Measurements from ENCODE around the gene CPVL.

Gene CPVL

DNA sequence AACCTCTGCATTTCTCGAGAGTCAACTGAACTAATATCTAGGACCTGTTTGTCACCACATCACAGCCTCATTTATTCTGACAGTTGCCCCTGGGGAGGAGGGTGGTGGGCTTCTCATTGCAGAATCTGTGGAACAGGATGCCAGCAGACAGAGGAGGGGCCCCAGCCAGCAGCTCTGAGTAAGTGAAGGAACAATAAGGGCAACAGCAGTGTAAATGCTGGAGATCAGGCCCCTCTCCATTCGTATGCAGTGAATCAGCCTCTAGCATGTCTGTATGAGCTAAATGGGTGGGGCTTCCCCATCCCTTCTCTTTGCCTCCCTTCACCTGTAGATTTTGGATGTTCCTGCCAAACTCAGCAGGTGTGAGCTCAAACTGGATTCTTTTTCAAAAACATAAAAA lies 7.7 kb upstream of the CPVL start:
- no peak for DNase-seq (ENCODE audit: low read depth)

DNA sequence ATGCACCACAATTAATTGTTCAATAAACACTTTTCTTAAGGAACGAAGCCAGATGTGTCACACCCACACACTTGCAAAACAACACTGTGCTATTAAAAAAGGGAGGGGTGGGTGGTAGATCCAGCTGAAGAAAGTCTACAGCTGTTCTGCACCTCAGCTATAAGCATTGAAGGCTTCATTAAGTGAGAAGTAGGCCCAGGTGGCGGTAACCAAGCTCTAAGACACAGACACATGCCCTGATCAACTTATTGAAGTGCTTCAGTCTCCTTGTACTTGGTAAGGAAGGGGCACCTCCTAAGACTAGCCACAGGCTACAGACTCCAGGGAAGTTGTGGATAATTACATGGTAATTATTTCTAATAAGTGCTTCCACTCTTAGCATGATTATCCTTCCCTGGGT lies 4.5 kb upstream of the CPVL start:
- DNase-seq (ENCODE audit: low read depth), result no peak

DNA sequence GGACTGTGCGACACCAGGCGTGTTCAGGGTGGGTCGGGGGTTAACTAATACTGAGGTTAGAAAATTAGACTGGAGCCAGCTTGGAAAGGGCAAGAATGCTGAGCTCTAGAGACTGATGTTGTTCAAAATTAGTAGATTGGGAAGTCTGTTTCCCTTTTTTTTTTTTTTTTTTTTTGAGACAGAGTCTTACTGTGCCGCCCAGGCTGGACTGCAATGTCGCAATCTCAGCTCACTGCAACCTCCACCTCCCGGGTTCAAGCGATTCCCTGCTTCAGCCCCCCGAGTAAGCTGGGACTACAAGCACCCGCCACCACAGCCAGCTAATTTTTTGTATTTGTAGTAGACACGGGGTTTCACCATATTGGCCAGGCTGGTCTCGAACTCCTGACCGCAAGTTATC lies 2.7 kb upstream of the CPVL start:
- DNase-seq (ENCODE audit: low read depth), result no peak

DNA sequence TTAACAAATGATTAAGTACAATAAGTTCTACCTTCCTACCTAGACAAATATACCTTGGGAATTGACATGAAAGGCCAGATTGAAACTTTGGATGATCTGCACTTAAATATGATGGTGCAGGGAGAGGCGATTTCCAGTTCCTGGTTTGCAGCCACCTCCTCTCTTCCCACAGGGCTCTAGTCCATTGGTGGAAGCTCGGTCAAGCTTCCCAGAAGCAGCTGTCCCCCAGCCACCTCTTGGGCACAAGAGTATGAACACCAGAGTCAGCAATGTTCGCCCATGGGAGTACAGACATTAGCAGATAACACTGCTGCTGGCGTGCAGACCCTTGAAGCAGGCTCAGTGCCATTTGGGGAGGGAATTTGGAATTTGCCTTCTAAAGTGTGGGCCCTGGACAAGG lies 1.5 kb upstream of the CPVL start:
- DNase-seq (ENCODE audit: low read depth), result no peak

DNA sequence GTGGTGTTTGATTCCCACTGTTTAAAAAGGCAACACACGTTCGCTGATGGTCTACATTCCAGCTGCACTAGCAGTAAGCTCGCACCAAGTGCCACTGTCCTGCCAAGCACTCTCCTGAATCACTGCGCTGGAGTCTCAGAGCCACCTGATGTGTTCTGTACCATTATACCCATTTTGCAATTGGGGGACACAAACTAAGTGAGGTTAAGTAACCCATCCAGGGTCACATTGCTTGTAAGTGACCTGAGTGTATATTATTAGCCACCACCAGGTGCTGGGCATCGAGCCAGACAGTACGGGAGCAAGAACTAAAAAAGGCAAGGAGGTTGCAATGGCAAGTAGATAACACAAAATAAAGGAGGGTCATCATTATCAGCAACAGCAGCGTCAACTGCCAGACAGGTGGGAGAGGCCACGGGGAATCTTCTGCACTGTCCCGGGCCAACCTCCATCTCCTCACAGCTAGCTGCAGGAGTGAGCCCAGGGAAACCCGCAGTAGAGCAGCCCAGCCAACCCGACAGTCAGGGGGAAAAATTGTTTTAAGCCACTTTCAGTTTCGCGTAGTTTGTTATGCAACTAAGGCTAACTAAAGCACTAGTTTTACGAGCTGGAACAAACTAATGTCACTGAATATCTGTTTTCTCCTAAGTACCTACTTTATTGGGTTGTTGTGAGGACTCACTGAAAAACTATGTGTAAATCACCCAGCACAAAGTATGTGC lies 712 bp upstream of the CPVL start:
- no peak for DNase-seq (ENCODE audit: low read depth)

DNA sequence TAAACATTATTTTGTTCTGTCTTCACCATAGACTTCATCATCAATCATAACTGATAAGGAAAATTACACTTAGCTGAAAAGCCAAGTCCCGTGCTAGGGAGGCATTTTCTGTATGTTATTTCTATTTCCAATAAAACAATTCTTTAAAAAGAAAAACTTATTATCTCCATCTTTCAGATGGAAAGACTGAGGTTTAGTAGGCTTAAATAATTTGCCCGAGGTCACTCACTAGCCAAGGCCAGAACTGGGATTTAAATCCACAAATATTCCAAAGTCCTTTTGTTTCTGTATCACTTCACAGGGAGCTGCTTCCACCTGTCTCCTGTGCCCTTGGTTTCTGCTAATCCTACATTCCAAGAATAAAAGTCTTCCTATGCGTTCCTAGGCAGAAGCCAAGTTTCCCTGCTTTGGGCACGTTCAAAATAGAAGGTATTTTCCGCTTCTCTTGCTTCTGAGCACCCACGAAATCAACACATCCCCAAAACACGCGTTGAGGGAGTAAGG lies 732 bp downstream of the CPVL start:
- no peak for DNase-seq (ENCODE audit: low read depth)

DNA sequence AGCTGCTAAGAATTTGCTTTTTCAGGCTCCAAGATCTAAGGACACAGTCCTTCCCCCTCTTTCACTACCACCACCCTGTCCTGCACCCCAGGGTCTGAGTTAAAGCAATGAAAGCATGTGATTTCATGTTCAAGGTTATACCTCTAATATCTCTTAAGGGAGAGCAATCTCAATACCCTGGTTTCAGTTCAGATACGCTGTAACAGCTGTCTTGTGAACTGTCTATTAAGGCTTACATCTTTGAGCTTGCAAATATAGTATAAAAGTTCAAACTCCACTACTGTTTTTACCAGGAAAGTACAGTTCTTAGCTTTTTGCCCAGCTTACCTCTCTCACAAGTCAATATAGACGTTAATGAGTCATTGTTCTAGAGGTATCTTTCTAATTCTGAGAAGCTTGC lies 2.6 kb downstream of the CPVL start:
- no peak for DNase-seq (ENCODE audit: low read depth)

DNA sequence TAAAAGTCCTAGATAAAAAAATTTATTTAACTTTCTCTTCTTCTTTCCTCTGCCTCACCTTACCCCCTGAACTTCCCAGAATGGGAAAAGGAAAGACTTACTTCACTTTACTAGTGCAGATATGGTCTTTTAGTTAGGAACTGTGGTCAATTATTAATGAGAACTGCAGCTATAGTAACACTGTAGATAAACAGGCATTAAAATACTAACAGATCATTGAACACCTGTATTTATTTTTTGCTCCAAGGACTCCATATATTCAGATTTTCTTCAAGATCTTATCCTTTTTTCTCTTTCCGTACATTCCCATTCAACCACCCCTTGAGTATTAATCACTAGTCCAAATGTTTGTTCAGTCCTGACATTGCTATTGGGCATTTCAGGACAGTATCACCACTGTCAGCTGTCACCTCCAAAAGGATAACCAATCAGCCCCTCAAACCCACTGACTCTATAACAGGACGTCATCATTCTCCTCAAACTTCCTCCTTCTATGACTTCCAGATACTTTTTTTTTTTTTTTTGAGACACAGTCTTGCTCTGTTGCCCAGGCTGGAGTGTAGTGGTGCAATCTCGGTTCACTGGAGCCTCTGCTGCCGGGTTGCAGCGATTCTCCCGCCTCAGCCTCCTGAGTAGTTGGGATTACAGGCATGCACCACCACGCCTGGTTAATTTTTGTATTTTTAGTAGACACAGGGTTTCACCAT lies 4.2 kb downstream of the CPVL start:
- no peak for DNase-seq (ENCODE audit: low read depth)

DNA sequence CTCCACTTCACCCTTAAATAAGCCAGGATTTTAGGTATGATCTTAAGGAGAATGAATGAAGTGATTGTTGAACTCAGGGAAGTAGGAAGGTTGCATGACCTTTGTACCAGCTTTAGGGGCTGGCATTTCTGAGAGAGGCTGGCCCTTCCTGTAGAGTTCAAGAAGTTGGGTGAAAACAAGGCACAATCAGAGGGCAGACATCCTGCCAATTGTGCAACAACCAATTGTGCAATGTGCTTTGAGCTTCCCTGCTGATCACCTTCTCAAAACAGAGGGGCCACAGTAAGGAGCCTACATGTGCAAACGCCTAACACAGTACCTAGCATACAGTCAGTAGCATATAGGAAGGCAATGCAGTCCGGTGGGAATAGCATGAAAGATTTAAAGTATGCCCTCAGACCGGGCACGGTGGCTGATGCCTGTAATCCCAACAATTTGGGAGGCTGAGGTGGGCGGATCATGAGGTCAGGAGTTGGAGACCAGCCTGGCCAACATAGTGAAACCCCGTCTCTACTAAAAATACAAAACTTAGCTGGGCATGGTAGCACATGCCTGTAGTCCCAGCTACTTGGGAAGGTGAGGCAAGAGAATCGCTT lies 5.4 kb downstream of the CPVL start:
- no peak for DNase-seq (ENCODE audit: low read depth)

DNA sequence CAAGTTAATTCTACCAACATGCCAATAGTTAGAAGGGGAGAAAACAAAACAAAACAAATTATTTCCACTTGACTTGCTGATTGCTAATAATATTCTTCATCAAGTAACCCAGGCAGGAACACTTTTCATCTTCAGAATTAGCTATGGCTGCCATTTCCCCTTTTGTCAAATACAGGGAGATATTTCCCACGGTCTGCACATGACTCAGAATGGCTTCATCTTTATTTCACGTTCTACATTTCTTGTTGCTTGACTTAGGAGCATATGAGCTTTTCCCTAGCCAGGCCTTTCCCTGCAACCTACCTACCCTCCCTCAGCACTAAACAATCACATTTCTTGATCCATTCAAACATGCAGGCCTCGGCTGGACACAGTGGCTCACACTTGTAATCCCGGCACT lies 6.5 kb downstream of the CPVL start:
- no peak for DNase-seq (ENCODE audit: low read depth)

DNA sequence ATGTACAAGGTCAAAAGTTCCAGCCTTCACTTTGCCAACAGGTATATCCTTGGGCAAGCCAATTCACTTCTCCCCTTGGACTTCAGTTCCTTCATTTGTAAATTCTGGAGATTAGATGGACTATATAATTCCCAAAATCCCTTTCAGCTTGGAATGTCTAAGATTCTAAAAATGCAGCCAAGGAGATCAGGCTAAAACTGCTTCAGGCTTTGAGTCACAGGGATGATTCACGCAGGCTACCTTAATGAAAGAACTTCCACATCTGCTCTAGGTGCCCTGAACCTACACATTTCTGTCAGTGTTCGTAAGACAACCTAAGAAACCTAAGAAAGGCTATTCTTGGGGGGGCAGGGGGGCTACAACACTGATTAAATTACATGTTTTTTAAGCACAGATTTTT lies 7.1 kb downstream of the CPVL start:
- DNase-seq (ENCODE audit: low read depth), result no peak

DNA sequence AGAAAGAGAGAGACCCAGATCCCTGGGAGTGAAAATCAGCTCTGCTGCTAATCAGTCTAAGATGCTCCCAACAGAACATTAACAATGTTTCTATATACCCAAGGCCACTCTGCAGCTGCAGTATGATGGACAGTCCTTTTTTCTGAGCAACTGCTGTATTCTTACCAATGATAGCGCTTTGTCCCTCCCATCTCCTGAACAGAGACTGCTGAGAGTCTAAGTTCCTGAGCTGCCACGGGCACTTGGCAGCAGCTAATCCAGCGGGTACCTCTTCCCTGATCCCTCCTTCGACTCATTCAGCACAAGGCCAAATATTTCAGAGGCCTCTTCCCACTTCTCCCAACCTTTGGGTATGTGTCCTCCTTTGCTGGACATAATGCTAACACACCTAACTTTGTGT lies 7.7 kb downstream of the CPVL start:
- no peak for DNase-seq (ENCODE audit: low read depth)

DNA sequence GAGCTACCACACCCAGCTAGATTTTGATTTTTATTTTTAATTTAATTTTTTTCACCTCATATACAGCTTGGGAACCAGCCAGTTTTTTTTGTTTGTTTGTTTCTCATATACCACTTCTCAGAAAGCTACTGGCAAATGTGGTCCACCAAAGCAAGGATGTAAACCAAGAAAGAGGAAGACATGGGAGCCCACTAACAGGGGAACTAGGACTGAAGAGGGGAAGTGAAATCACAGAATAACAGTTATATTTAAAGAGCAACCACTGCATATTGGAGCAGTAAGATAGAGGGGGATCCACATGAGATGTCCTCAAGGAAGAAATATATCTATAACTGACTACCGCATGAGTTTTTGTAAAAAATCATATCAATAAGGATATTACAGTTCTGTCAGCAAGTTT lies 10.5 kb downstream of the CPVL start:
- no peak for DNase-seq (ENCODE audit: low read depth)

DNA sequence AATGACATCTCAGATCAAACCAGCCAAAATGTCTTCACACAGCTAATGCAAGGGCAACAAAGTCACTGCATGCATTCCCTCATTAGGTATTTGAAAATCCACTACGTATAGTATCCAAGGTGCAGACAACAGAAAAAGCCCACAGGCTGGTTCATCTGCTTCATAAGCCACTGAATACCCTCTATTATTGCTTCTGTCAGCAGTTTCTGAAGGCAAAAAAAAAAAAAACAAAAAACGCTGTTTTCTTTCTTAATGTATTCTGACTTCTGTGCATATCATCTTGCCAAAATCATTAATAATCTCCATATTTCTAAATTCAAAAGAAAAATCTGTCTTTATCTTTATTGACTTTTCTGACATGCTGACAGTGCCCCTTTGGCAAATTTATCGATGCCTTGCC lies 13.4 kb downstream of the CPVL start:
- DNase-seq (ENCODE audit: low read depth), result no peak

DNA sequence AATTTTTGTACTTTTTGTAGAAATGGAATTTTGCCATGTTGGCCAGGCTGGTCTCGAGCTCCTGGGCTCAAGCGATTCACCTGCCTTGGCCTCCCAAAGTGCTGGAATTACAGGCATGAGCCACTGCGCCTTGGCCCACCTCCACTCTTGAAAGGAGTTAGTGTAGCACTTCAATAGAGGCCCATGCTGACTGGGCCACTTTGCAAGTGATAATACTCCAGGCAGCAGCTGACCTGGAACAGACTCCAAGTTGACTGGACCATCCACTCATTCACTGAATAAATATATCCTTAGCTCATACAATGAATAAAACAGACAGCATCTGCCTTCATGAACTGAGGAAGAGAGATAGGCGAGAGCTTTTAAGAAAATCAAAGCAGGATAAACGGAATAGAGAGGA lies 14.7 kb downstream of the CPVL start:
- no peak for DNase-seq (ENCODE audit: low read depth)

DNA sequence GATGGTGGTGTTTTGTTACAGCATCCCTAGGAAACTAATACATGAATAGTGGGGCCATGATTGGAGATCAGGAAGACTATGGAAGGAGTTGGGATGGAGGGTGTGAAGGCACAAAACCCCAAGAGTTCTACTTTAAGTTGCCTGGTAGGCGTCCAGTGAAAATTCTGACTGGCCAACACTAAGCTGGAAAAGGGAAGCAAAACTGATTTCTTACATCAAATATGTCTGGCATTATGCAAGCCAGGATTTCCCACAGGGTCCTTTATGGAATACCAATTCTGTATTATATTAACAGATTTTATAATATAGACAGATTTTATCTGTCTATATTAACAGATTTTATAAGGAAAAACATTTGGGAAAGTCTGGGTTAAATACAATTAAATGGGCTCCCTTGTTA lies 16.2 kb downstream of the CPVL start:
- no peak for DNase-seq (ENCODE audit: low read depth)

DNA sequence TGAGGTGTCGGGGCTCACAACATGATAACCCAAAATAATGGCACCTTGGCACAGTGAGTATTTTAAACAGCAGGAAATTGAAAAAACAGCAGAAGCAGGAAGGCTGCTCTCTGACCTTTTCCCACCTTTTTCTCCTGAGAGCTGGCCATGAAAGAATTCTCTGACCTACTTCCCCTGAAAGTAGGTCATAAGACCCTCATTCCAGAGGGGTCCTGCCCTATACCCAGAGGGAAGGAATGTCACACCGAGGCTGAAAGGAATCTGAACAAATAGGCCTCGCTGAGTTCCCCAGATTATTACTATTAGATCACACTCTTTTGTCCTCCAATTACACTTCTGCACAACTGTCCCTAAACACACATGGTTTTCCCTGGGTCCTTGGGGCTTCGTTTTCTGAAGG lies 18.8 kb downstream of the CPVL start:
- no peak for DNase-seq (ENCODE audit: low read depth)

DNA sequence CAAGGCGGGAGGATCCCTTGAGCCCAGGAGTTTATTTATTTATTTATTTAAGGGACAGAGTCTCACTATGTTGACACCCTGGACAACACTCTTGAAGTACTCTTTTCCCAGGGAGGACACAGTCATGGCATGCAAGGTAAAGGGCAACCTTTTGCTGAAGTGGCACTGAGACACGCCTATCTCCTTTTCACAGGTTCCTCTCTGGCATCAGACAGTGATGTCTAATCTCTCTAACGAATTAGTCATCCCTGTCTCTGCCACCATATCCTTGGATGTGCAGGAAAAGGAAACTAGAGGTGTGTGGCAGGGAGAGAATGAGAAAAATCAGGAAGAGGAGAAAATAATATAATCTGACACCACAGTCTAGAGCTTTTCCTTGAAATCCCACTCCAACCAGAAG lies 19.5 kb downstream of the CPVL start:
- no peak for DNase-seq (ENCODE audit: low read depth)

DNA sequence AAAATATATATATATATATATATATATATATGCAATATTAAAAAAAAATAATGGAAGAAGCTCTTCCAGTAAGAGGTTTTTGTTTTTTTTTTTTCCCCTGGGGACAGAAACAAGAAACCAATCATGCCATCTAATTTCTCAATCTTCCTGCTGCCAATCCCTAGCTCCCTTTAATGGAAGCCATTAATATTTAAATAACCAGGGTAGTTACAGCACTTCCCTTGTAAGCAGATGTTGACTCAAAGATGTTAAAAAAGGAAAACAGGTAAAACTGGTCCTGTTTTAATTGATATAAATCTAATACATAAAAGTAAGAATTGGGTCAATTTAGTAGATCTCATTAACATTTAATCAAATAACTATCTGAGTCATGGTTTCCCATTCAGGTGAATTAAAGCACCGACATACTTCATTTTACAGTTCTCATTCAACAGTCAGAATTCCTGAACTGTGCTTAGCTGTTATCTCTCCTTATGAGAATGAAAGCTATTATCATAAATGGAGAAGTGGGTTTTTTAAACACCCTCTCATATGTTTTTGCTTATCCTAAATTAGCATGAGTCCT lies 22.6 kb downstream of the CPVL start:
- DNase-seq (ENCODE audit: low read depth), result no peak

DNA sequence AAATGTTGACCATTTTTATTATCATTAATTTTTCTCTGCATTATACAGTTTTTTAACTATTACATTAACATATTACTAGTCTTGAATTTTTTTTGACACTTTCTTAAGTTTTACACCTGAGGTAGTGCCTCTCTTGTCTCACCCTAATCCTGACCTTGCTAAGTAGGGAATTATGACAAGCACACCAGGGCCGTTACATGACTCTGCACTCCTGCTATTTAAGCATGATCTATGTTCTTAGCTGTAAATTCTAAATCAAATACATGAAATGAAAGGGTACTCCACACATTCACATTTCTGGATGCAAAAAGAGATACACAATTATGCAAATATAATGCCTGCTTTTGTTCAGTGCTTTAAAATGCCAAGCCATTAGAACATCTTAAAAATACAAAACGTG lies 23.6 kb downstream of the CPVL start:
- no peak for DNase-seq (ENCODE audit: low read depth)

DNA sequence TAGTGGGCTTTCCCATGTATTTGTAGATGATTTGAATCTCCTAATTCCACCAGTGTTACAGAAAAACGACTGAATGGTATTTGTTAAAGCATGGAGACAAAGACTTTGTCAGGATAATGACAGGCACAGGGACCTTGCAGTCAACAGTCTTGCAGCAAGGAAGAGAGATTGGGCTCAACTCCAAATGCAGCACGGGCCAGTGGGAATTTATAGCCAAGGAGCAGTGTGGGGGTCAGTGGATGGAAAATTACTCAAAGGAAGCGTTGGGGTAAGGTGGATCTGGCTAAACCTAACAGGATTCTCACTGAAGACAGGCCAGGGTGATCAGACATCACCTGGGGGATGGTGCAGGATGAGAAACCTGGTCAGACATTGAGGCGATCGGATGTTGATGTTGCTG lies 24.3 kb downstream of the CPVL start:
- no peak for DNase-seq (ENCODE audit: low read depth)

DNA sequence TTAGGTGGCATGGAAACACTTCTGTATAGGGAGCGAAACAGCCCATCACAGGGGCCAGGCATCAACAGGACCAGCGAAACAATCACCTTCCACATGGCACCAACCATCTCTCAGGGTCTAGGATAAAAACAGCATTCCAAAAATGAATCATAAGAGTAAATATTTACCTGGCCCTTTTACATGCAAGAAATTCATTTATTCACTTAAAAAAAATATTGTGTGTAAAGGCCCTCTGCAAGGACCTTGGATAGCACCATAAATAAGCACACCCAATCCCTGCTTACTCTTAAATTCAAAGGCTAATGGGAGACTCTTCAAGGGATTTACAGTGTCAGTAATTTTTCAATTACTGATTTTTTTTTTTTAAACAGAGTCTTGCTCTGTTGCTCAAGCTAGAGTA lies 25.4 kb downstream of the CPVL start:
- no peak for DNase-seq (ENCODE audit: low read depth)

DNA sequence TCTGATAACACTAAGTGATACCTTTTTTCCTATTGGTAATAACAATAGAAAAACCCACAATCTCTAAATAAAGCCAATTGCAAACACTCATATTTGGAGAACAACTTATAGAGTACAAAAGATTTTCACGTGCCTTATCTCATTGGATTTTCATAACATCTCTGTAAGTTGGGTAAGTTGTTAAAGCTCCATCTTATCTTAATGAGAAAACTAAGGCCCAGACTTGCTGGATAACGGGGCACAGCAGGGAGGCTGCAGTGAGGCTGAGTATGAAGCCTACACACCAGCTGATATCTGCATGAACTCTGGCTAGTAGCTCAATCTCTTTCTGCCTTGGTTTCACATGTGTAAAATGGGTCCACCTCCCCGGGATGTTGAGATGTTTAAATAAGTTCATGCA lies 26.8 kb downstream of the CPVL start:
- no peak for DNase-seq (ENCODE audit: low read depth)
